MCF 10A (cell line): ENCODE data around the gene BCAS3. TPM values are rescaled to one million over a fixed set of nuclear protein-coding genes. Genes with fewer than 3 reads are reported as not detected.

ENCODE experiments used
- BruUV-seq: library from RNA; stranded (reverse); fragments of 400-500 nt; replicated peaks from 2 replicates; lab custom pipeline; 2021; lab: Mats Ljungman, UMichigan
- CTCF ChIA-PET: fragments of 300-600 bp; sonication (Branson Sonifier 250); formaldehyde crosslinking; extraction: SDS; loops from one replicate; lab custom pipeline; 2021; ENCODE audit warnings: antibody characterized with exemption, inconsistent platforms; lab: Yijun Ruan, JAX
- POLR2A ChIA-PET: fragments of 300-600, 350-650 bp; sonication (Branson Sonifier 250); formaldehyde crosslinking; extraction: SDS; loops from one replicate; lab custom pipeline; 2020; ENCODE audit warnings: antibody characterized with exemption, inconsistent platforms; lab: Yijun Ruan, JAX
- DNase-seq: peaks from one replicate; pipeline ENCODE4 v3.0.0-alpha.2; 2018; ENCODE audit not compliant: unreplicated experiment
- H3K27ac Mint-ChIP-seq: one replicate; pipeline ENCODE4 v1.8.0; 2022; ENCODE audit warnings: mild to moderate bottlenecking, low read depth, mixed read lengths; ENCODE audit not compliant: unreplicated experiment
- H3K27me3 Mint-ChIP-seq: one replicate; pipeline ENCODE4 v1.8.0; 2022; ENCODE audit warnings: mixed read lengths; ENCODE audit not compliant: insufficient read depth, unreplicated experiment
- H3K36me3 Mint-ChIP-seq: one replicate; pipeline ENCODE4 v1.8.0; 2022; ENCODE audit warnings: mild to moderate bottlenecking, moderate library complexity, mixed read lengths; ENCODE audit not compliant: insufficient read depth, unreplicated experiment
- H3K4me1 Mint-ChIP-seq: one replicate; pipeline ENCODE4 v1.8.0; 2022; ENCODE audit warnings: mixed read lengths; ENCODE audit not compliant: insufficient read depth, unreplicated experiment
- H3K4me3 Mint-ChIP-seq: one replicate; pipeline ENCODE4 v1.8.0; 2022; ENCODE audit warnings: mild to moderate bottlenecking, moderate library complexity, mixed read lengths; ENCODE audit not compliant: unreplicated experiment
- H3K9me3 Mint-ChIP-seq: one replicate; pipeline ENCODE4 v1.8.0; 2022; ENCODE audit warnings: mixed read lengths; ENCODE audit not compliant: unreplicated experiment
- CTCF ChIP-seq: fragments of 200-600 bp; IDR thresholded peaks from one replicate; pipeline ENCODE4 v1.8.0; 2022; ENCODE audit warnings: antibody characterized with exemption, mild to moderate bottlenecking; ENCODE audit not compliant: unreplicated experiment
- intact Hi-C: fragments of 100-400 bp; cut with micrococcal nuclease; formaldehyde crosslinking; loops from 2 replicates; pipeline ENCODE4 v1.14.1; 2022
- total RNA-seq: library from RNA; stranded (reverse); gene quantifications from 2 replicates; pipeline ENCODE4 v1.2.3, GENCODE V29; 2022

Gene BCAS3
- total RNA-seq, 1 experiment from 2014 or later = 14.6 TPM

- no peaks in the 10 kb centered on the region for H3K27me3 Mint-ChIP-seq
- no peak for DNase-seq
- no peak overlapping the region for H3K4me3 Mint-ChIP-seq
- no TSS peak for BruUV-seq
- CTCF ChIA-PET = interaction anchor here (0.6 to 0.7 kb wide), 2 partner anchors 16 to 467 kb away, joined by 3 read pairs; no protein-coding TSS in a partner anchor
- H3K27ac Mint-ChIP-seq = no peak overlapping the region
- H3K36me3 Mint-ChIP-seq = peaks cover 5% of the 10 kb centered on the region
- TF ChIP-seq CTCF = no peak
- intact Hi-C loops = loop anchor here (5.0 kb wide), 1 partner anchor 684 kb away; no protein-coding TSS in a partner anchor
- H3K4me1 Mint-ChIP-seq = no peaks in the 10 kb centered on the region
- no peaks in the 10 kb centered on the region for H3K9me3 Mint-ChIP-seq
- POLR2A ChIA-PET = no interaction called here
Measured at GRCh38 chr17:61405686-61406536, 728.3 kb downstream of the BCAS3 start.

GRCh38 chr17:61406537-61406845, 728.8 kb downstream of the BCAS3 start:
- POLR2A ChIA-PET = no interaction called here
- Mint-ChIP-seq H3K4me1 (no peaks in the 10 kb centered on the region), H3K36me3 (peaks cover 5% of the 10 kb centered on the region), H3K27me3 (no peaks in the 10 kb centered on the region), H3K4me3 (no peak overlapping the region), H3K27ac (no peak overlapping the region), H3K9me3 (no peaks in the 10 kb centered on the region)
- no TSS peak for BruUV-seq
- no peak for TF ChIP-seq CTCF
- intact Hi-C loops = loop anchor here (5.0 kb wide), 1 partner anchor 684 kb away; no protein-coding TSS in a partner anchor
- no peak for DNase-seq
- CTCF ChIA-PET = interaction anchor here (0.7 kb wide), 1 partner anchor 467 kb away, joined by 3 read pairs; no protein-coding TSS in a partner anchor

- H3K27me3 Mint-ChIP-seq = no peaks in the 10 kb centered on the region
- H3K4me1 Mint-ChIP-seq = no peaks in the 10 kb centered on the region
- H3K4me3 Mint-ChIP-seq = no peak overlapping the region
Measured at GRCh38 chr17:61406971-61407911, 729.6 kb downstream of the BCAS3 start.

More at GRCh38 chr17:61406971-61407911, 729.6 kb downstream of the BCAS3 start:
- ChIA-PET CTCF (no interaction called here), POLR2A (no interaction called here)
- no peak for TF ChIP-seq CTCF
- no TSS peak for BruUV-seq
- intact Hi-C loops = loop anchor here (5.0 kb wide), 1 partner anchor 685 kb away; no protein-coding TSS in a partner anchor
- no peak overlapping the region for H3K27ac Mint-ChIP-seq
- no peak for DNase-seq
- peaks cover 5% of the 10 kb centered on the region for H3K36me3 Mint-ChIP-seq
- no peaks in the 10 kb centered on the region for H3K9me3 Mint-ChIP-seq
